Measurements from ENCODE around the gene FOXE3. TPM values are rescaled to one million over a fixed set of nuclear protein-coding genes. Genes with fewer than 3 reads are reported as not detected.

Gene FOXE3
- total and polyA plus RNA-seq, 10 of the 15 experiments (the other 5 are each of a cell fraction or from before 2014, with no cell fraction given): 0.13 TPM; not detected in 9

DNA sequence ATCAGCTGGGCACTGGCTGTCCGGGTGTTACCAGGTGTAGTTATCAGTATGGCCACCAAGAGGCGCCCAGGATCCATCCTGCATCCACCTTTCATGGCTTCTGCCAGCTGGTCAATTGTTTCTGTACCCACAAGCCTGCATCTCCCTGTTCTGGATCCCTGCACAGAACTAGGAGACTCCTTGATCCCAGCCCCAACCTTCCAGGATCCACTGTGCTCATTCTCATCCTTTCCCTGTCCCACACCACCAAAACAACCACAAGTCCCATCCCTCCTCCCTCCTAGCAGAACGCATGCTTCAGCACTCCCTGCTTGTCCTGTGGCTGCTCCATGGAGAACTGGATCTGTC lies 27.2 kb upstream of the FOXE3 start (continued):
- TF ChIP-seq, protein P1, sequence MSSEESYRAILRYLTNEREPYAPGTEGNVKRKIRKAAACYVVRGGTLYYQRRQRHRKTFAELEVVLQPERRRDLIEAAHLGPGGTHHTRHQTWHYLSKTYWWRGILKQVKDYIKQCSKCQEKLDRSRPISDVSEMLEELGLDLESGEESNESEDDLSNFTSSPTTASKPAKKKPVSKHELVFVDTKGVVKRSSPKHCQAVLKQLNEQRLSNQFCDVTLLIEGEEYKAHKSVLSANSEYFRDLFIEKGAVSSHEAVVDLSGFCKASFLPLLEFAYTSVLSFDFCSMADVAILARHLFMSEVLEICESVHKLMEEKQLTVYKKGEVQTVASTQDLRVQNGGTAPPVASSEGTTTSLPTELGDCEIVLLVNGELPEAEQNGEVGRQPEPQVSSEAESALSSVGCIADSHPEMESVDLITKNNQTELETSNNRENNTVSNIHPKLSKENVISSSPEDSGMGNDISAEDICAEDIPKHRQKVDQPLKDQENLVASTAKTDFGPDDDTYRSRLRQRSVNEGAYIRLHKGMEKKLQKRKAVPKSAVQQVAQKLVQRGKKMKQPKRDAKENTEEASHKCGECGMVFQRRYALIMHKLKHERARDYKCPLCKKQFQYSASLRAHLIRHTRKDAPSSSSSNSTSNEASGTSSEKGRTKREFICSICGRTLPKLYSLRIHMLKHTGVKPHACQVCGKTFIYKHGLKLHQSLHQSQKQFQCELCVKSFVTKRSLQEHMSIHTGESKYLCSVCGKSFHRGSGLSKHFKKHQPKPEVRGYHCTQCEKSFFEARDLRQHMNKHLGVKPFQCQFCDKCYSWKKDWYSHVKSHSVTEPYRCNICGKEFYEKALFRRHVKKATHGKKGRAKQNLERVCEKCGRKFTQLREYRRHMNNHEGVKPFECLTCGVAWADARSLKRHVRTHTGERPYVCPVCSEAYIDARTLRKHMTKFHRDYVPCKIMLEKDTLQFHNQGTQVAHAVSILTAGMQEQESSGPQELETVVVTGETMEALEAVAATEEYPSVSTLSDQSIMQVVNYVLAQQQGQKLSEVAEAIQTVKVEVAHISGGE (CRISPR knock-in tag; IDR thresholded peaks at IDR 0.05): no peak
- TF ChIP-seq RAD21 (IDR thresholded peaks at IDR 0.05; ENCODE audit: insufficient read depth, low read depth, low read length) (peak; percentile 67), SIN3A (IDR thresholded peaks at IDR 0.05; ENCODE audit: low read depth, low read length) (no peak), POU2F2 (IDR thresholded peaks at IDR 0.05; ENCODE audit: borderline replicate concordance, low read depth, low read length) (no peak), BRCA1 (IDR thresholded peaks at IDR 0.05; ENCODE audit: low read depth, low read length) (no peak), NFXL1 (IDR thresholded peaks at IDR 0.05; ENCODE audit: borderline replicate concordance) (no peak), SREBF2 (IDR thresholded peaks at IDR 0.05; ENCODE audit: low read length) (no peak), SMC3 (IDR thresholded peaks at IDR 0.05; ENCODE audit: borderline replicate concordance, low read length) (peak; percentile 70), TCF12 (IDR thresholded peaks at IDR 0.05; ENCODE audit: low read depth, low read length) (peak; percentile 48; the same call in 1 of the 2 replicates), MLLT1 (IDR thresholded peaks at IDR 0.05) (no peak), CBX5 (IDR thresholded peaks at IDR 0.05; ENCODE audit: low read depth) (no peak), SREBF1 (IDR thresholded peaks at IDR 0.05; ENCODE audit: low read length) (no peak), CHD1 (IDR thresholded peaks at IDR 0.05; ENCODE audit: low read depth, low read length) (no peak)
- TF ChIP-seq, protein P2, sequence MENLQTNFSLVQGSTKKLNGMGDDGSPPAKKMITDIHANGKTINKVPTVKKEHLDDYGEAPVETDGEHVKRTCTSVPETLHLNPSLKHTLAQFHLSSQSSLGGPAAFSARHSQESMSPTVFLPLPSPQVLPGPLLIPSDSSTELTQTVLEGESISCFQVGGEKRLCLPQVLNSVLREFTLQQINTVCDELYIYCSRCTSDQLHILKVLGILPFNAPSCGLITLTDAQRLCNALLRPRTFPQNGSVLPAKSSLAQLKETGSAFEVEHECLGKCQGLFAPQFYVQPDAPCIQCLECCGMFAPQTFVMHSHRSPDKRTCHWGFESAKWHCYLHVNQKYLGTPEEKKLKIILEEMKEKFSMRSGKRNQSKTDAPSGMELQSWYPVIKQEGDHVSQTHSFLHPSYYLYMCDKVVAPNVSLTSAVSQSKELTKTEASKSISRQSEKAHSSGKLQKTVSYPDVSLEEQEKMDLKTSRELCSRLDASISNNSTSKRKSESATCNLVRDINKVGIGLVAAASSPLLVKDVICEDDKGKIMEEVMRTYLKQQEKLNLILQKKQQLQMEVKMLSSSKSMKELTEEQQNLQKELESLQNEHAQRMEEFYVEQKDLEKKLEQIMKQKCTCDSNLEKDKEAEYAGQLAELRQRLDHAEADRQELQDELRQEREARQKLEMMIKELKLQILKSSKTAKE (IDR thresholded peaks at IDR 0.05; ENCODE audit: low read depth, poor library complexity, severe bottlenecking): no peak
- TF ChIP-seq, protein P3, sequence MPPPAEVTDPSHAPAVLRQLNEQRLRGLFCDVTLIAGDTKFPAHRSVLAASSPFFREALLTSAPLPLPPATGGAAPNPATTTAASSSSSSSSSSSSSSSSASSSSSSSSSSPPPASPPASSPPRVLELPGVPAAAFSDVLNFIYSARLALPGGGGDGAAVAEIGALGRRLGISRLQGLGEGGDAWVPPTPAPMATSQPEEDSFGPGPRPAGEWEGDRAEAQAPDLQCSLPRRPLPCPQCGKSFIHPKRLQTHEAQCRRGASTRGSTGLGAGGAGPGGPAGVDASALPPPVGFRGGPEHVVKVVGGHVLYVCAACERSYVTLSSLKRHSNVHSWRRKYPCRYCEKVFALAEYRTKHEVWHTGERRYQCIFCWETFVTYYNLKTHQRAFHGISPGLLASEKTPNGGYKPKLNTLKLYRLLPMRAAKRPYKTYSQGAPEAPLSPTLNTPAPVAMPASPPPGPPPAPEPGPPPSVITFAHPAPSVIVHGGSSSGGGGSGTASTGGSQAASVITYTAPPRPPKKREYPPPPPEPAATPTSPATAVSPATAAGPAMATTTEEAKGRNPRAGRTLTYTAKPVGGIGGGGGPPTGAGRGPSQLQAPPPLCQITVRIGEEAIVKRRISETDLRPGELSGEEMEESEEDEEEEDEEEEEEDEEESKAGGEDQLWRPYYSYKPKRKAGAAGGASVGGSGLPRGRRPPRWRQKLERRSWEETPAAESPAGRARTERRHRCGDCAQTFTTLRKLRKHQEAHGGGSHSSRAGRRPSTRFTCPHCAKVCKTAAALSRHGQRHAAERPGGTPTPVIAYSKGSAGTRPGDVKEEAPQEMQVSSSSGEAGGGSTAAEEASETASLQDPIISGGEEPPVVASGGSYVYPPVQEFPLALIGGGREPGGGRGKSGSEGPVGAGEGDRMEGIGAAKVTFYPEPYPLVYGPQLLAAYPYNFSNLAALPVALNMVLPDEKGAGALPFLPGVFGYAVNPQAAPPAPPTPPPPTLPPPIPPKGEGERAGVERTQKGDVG (CRISPR knock-in tag; IDR thresholded peaks at IDR 0.05): no peak
- TF ChIP-seq, protein P4, sequence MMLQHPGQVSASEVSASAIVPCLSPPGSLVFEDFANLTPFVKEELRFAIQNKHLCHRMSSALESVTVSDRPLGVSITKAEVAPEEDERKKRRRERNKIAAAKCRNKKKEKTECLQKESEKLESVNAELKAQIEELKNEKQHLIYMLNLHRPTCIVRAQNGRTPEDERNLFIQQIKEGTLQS (IDR thresholded peaks at IDR 0.05; ENCODE audit: borderline replicate concordance, extremely low read depth, low read depth, low read length): no peak
- TF ChIP-seq, protein P5, sequence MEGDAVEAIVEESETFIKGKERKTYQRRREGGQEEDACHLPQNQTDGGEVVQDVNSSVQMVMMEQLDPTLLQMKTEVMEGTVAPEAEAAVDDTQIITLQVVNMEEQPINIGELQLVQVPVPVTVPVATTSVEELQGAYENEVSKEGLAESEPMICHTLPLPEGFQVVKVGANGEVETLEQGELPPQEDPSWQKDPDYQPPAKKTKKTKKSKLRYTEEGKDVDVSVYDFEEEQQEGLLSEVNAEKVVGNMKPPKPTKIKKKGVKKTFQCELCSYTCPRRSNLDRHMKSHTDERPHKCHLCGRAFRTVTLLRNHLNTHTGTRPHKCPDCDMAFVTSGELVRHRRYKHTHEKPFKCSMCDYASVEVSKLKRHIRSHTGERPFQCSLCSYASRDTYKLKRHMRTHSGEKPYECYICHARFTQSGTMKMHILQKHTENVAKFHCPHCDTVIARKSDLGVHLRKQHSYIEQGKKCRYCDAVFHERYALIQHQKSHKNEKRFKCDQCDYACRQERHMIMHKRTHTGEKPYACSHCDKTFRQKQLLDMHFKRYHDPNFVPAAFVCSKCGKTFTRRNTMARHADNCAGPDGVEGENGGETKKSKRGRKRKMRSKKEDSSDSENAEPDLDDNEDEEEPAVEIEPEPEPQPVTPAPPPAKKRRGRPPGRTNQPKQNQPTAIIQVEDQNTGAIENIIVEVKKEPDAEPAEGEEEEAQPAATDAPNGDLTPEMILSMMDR (IDR thresholded peaks at IDR 0.05 in 2 of 3, conservative IDR thresholded peaks at IDR 0.05 in 1 of 3; ENCODE audit: control insufficient read depth in 2 of 3, extremely low read depth in 1 of 3, insufficient read depth in 1 of 3, low read depth in 3 of 3, low read length in 3 of 3): peak; percentile 76 to 89 (median 79)
